GM23248 (cell line): ENCODE data around the gene CDH3. TPM values are rescaled to one million over a fixed set of nuclear protein-coding genes. Genes with fewer than 3 reads are reported as not detected.

Experiments
- DNase-seq: peaks from one replicate; pipeline ENCODE4 v3.0.0-alpha.2; 2015
- H2AFZ ChIP-seq: fragments of 200-600 bp; sonication (generic); 2 replicates; pipeline ENCODE4 v1.6.1; 2016; ENCODE audit warnings: antibody characterized with exemption
- H3F3A ChIP-seq: fragments of 200-600 bp; sonication (generic); 2 replicates; pipeline ENCODE4 v1.6.1; 2016; ENCODE audit warnings: mild to moderate bottlenecking, antibody characterized with exemption, mixed run types; ENCODE audit not compliant: insufficient read depth
- H3K27ac ChIP-seq: fragments of 200-600 bp; sonication (generic); 2 replicates; pipeline ENCODE4 v1.5.1; 2016; ENCODE audit warnings: mild to moderate bottlenecking
- H3K27me3 ChIP-seq: fragments of 200-600 bp; sonication (generic); replicated peaks from 2 replicates; pipeline ENCODE4 v1.6.1; 2016; ENCODE audit warnings: mild to moderate bottlenecking; ENCODE audit not compliant: insufficient read depth
- H3K36me3 ChIP-seq: fragments of 200-600 bp; sonication (generic); 2 replicates; pipeline ENCODE4 v1.6.1; 2016; ENCODE audit warnings: low read depth, mild to moderate bottlenecking
- H3K4me1 ChIP-seq: fragments of 200-600 bp; sonication (generic); 2 replicates; pipeline ENCODE4 v1.6.1; 2016; ENCODE audit warnings: mild to moderate bottlenecking; ENCODE audit not compliant: insufficient read depth
- H3K4me2 ChIP-seq: fragments of 200-600 bp; sonication (generic); one replicate; pipeline ENCODE4 v1.6.1; 2016; ENCODE audit warnings: mild to moderate bottlenecking; ENCODE audit not compliant: unreplicated experiment
- H3K4me3 ChIP-seq: fragments of 200-600 bp; sonication (generic); 2 replicates; pipeline ENCODE4 v1.5.1; 2016; ENCODE audit warnings: mild to moderate bottlenecking
- H3K79me2 ChIP-seq: fragments of 200-600 bp; sonication (generic); 2 replicates; pipeline ENCODE4 v1.6.1; 2016; ENCODE audit warnings: mild to moderate bottlenecking; ENCODE audit not compliant: insufficient read depth
- H3K9ac ChIP-seq: fragments of 200-600 bp; sonication (generic); 2 replicates; pipeline ENCODE4 v1.6.1; 2016; ENCODE audit warnings: mild to moderate bottlenecking
- H3K9me2 ChIP-seq: fragments of 200-600 bp; sonication (generic); 2 replicates; pipeline ENCODE4 v1.6.1; 2016; ENCODE audit warnings: mixed run types, mild to moderate bottlenecking, moderate library complexity; ENCODE audit not compliant: insufficient read depth
- H3K9me3 ChIP-seq: fragments of 200-600 bp; sonication (generic); one replicate; pipeline ENCODE4 v1.6.1; 2017; ENCODE audit warnings: low read depth
- H4K20me1 ChIP-seq: fragments of 200-600 bp; sonication (generic); 2 replicates; pipeline ENCODE4 v1.6.0; 2016; ENCODE audit not compliant: insufficient read depth
- EZH2 ChIP-seq: fragments of 200-600 bp; sonication (generic); IDR thresholded peaks from 2 replicates; pipeline ENCODE4 v1.6.1; 2018; ENCODE audit warnings: antibody characterized with exemption, mild to moderate bottlenecking; ENCODE audit not compliant: insufficient read depth, poor library complexity, severe bottlenecking
- EZH2phosphoT487 ChIP-seq: fragments of 200-600 bp; sonication (generic); IDR thresholded peaks from 2 replicates; pipeline ENCODE4 v1.6.1; 2018; ENCODE audit warnings: antibody characterized with exemption, moderate library complexity, mild to moderate bottlenecking, low read depth; ENCODE audit not compliant: insufficient read depth
- WGBS, 2 experiments: methylation state at CpG; one replicate each; pipeline ENCODE4 v1.1.6; 2015 to 2017; ENCODE audit warnings: low lambda C conversion rate in 2 of 2, low coverage in 1 of 2; ENCODE audit errors: missing lambda C conversion rate in 2 of 2; 5-methylcytosine and 5-hydroxymethylcytosine counted together
- in situ Hi-C: fragments of 300-500 bp; cut with MboI; formaldehyde crosslinking; loops from 2 replicates; pipeline ENCODE4 v1.15.0; 2020
- polyA plus RNA-seq: library from polyadenylated mRNA; unstranded; fragments of >200 nt; fragmentation: Nextera tagmentation; extraction: Ambion mirVana; gene quantifications from 2 replicates; pipeline ENCODE4 v1.2.1, GENCODE V29; 2016
- total RNA-seq: library from RNA; depleted of rRNA; stranded (reverse); fragments of >200 nt; shearing (Covaris generic); gene quantifications from 2 replicates; pipeline ENCODE4 v1.2.3, GENCODE V29; 2014

Gene CDH3
- total and polyA plus RNA-seq, 2 experiments from 2014 or later: not detected

GRCh38 chr16:68643847-68644246, 1.3 kb upstream of the CDH3 start:
- Histone ChIP-seq H3K4me1 (peaks cover 7% of the 10 kb centered on the region), H2AFZ (no peak overlapping the region), H3K27me3 (peaks cover 59% of the 10 kb centered on the region), H3K9me3 (no peaks in the 10 kb centered on the region), H3K4me2 (no peak overlapping the region), H3K9ac (no peak overlapping the region), H3K4me3 (no peak overlapping the region), H3K79me2 (no peaks in the 10 kb centered on the region), H3K9me2 (no peaks in the 10 kb centered on the region), H4K20me1 (no peaks in the 10 kb centered on the region), H3K27ac (no peak overlapping the region), H3K36me3 (no peaks in the 10 kb centered on the region), H3F3A (peaks cover 8% of the 10 kb centered on the region; the same call in 1 of the 2 replicates)
- no peak for TF ChIP-seq EZH2
- no peak for TF ChIP-seq EZH2phosphoT487
- DNase-seq: no peak
- in situ Hi-C loops: no loop called here
- 64 to 68% methylated on average over 10 of the region's 10 CpGs for WGBS, 2 experiments

DNA sequence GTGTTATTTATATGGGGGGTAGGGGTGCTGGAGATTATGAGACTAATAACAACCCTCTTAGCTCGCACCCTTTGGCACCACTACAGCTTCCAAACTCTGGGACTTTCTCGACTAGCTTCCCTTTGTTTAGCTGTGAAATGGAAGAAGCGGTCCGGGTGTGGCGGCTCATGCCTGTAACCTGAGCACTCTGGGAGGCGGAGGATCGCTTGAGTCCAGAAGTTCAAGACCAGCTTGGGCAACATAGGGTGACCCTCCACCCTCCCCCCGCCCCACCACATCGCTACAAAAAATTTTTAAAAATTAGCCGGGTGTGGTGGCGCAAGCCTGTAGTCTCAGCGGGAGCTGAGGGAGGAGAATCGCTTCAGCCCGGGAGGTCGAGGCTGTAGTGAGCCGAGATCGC, 814 bp upstream of the CDH3 start:
- Histone ChIP-seq H3K4me2 (peak overlapping the region; percentile 56), H3K9me2 (no peaks in the 10 kb centered on the region), H3K9me3 (no peaks in the 10 kb centered on the region), H3K36me3 (no peaks in the 10 kb centered on the region), H2AFZ (no peak overlapping the region), H4K20me1 (no peaks in the 10 kb centered on the region), H3K9ac (no peak overlapping the region), H3K27ac (no peak overlapping the region), H3F3A (peaks cover 8% of the 10 kb centered on the region; the same call in 1 of the 2 replicates), H3K79me2 (no peaks in the 10 kb centered on the region), H3K27me3 (peaks cover 63% of the 10 kb centered on the region), H3K4me3 (peak overlapping the region; percentile 28; the same call in 1 of the 2 replicates), H3K4me1 (peaks cover 7% of the 10 kb centered on the region)
- in situ Hi-C loops: no loop called here
- no peak for DNase-seq
- 29 to 31% methylated on average over 15 to 17 of the region's 17 CpGs for WGBS, 2 experiments
- TF ChIP-seq EZH2phosphoT487: no peak
- no peak for TF ChIP-seq EZH2

- H4K20me1 ChIP-seq: no peaks in the 10 kb centered on the region
- peak; percentile 13 for DNase-seq
- H3F3A ChIP-seq: peaks cover 8% of the 10 kb centered on the region; the same call in 1 of the 2 replicates
- in situ Hi-C loops: no loop called here
- no peaks in the 10 kb centered on the region for H3K9me2 ChIP-seq
- peak overlapping the region; percentile 28; the same call in 1 of the 2 replicates for H3K4me3 ChIP-seq
- H3K9ac ChIP-seq: no peak overlapping the region
- 2 to 3% methylated on average over 56 to 60 of the region's 66 CpGs for WGBS, 2 experiments
- H3K9me3 ChIP-seq: no peaks in the 10 kb centered on the region
- no peak overlapping the region for H2AFZ ChIP-seq
- H3K27ac ChIP-seq: no peak overlapping the region
- H3K4me2 ChIP-seq: no peak overlapping the region
- H3K4me1 ChIP-seq: peaks cover 7% of the 10 kb centered on the region
- H3K79me2 ChIP-seq: no peaks in the 10 kb centered on the region
- no peaks in the 10 kb centered on the region for H3K36me3 ChIP-seq
- H3K27me3 ChIP-seq: peaks cover 69% of the 10 kb centered on the region
- TF ChIP-seq EZH2phosphoT487 (no peak), EZH2 (peak; percentile 67)
Observed at GRCh38 chr16:68645494-68646388, 631 bp downstream of the CDH3 start.

GRCh38 chr16:68646953-68647659, 2.0 kb downstream of the CDH3 start:
- no peaks in the 10 kb centered on the region for H3K9me2 ChIP-seq
- H2AFZ ChIP-seq: no peak overlapping the region
- H3K36me3 ChIP-seq: no peaks in the 10 kb centered on the region
- no peaks in the 10 kb centered on the region for H3K79me2 ChIP-seq
- H3K27me3 ChIP-seq: peaks cover 69% of the 10 kb centered on the region
- H3K4me2 ChIP-seq: no peak overlapping the region
- H3K4me3 ChIP-seq: no peak overlapping the region
- no peaks in the 10 kb centered on the region for H3F3A ChIP-seq
- whole genome bisulfite sequencing, 2 experiments: 55% methylated on average over 18 of the region's 18 CpGs
- no peak overlapping the region for H3K9ac ChIP-seq
- H4K20me1 ChIP-seq: no peaks in the 10 kb centered on the region
- no peaks in the 10 kb centered on the region for H3K4me1 ChIP-seq
- in situ Hi-C loops: no loop called here
- DNase-seq: no peak
- H3K9me3 ChIP-seq: no peaks in the 10 kb centered on the region
- no peak overlapping the region for H3K27ac ChIP-seq
- no peak for TF ChIP-seq EZH2phosphoT487
- no peak for TF ChIP-seq EZH2
